GM19324 (cell line): ENCODE results near the gene WNK2.
"Not testable (repeated sequence)": the region's sequence is repeated elsewhere in the genome, so short reads cannot be mapped to it uniquely, and the experiment has no call there.

Experiments
- ATAC-seq: cut with Tn5 transposase; IDR thresholded peaks from one replicate; pipeline ENCODE4 v1.9.1; 2021; ENCODE audit warnings: mild to moderate bottlenecking, moderate library complexity; ENCODE audit not compliant: unreplicated experiment, low FRiP score

The WNK2 gene

GRCh38 chr9:93320591-93321219 lies 136.8 kb downstream of the WNK2 start:
- no peak for ATAC-seq

DNA sequence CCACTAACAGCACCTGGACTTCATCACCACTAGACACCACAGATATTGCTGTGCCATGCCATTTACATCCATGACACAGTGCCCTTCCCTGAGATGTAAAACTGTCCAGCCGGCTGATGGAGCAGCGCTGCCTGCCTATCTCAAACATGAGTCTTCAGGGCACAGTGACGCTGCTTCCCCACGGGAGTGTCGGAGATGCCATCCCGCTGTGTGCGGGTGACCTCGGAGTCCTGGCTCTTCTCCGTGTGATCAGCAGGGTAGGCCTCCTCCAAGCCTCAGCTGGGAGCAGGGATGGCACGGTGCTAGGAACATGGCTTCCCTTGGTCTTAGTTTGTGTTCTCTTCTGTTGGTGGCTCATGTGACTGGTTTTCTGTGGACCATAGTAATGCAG lies 137.3 kb downstream of the WNK2 start:
- no peak for ATAC-seq

DNA sequence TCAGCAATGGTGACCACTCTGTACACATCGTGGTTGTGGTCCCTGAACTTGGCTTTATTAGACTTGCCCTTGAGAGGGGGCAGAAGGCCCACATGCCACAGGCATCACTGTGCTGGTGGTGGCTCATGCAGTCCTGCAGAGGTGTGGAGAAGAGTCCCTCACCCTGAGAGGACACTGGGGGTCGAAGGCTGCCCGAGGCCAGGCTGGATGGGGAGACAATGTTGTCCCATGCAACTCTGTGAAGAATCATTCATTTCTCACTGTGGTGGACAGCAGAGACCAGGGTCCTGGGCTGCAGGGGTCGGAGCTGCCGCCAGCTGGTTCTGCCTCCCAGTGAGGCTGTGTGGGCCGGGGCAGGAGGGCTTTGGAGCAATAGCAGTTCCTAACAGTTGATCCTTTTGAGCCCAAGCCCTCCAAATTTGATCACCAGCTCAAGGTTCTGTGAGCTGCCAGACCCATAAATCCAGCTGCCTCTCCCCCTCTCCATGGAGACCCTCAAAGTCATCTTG lies 139.6 kb downstream of the WNK2 start:
- not testable (repeated sequence) for ATAC-seq

- no peak for ATAC-seq
These were observed 140.4 kb downstream of the WNK2 start for GRCh38 chr9:93324191-93324834.

- ATAC-seq: no peak
These were observed 141.5 kb downstream of the WNK2 start for GRCh38 chr9:93325307-93326035.

GRCh38 chr9:93326056-93326455 lies 142.1 kb downstream of the WNK2 start:
- ATAC-seq: no peak

- no peak for ATAC-seq
These were observed 142.7 kb downstream of the WNK2 start for GRCh38 chr9:93326654-93327053.

- ATAC-seq: no peak
These were observed 145.8 kb downstream of the WNK2 start for GRCh38 chr9:93329629-93330280.

GRCh38 chr9:93332317-93332716 lies 148.4 kb downstream of the WNK2 start:
- no peak for ATAC-seq

GRCh38 chr9:93336720-93337119 lies 152.8 kb downstream of the WNK2 start:
- ATAC-seq: no peak

GRCh38 chr9:93338196-93338595 lies 154.3 kb downstream of the WNK2 start:
- not testable (repeated sequence) for ATAC-seq

DNA sequence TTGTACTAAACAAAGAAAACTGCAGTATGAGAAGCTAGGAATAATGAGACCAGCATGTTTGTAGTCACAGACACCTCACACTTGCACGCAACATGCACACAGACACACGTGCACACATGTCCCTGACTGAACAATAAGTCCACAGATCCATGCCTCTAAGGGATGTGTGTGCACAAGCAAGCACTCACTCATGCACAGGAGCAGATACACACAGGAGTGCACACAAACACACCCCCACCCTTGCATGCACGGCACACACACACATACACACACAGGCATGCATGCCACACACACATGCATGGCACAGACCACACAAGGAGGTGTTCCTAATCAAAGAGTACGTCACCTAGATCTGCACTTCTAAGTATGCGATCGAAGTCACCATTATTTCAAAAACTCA lies 156.2 kb downstream of the WNK2 start:
- ATAC-seq: no peak

GRCh38 chr9:93341820-93342219 lies 157.9 kb downstream of the WNK2 start:
- ATAC-seq: not testable (repeated sequence)

GRCh38 chr9:93342428-93342827 lies 158.5 kb downstream of the WNK2 start:
- ATAC-seq: not testable (repeated sequence)

DNA sequence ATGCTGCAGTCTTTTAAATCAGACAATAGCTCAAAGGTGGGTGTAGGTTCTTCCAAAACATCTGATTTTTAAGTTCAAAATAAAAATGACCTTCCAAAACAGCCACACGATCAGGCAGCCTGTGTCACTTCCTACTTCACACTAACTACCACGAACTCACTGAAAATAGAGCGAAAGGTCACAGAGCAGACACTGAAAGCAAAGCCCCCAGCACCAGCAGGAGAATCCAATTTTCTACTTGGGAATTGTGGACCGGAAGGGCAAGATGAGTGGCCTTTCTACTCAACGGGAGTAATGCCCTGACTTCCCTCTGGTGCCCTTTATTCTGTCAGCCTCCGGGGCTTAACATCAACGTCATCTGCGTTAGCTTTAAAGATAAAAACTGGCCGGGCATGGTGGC lies 159.7 kb downstream of the WNK2 start:
- no peak for ATAC-seq

GRCh38 chr9:93345643-93346230 lies 161.8 kb downstream of the WNK2 start:
- no peak for ATAC-seq

- ATAC-seq: no peak
These were observed 162.5 kb downstream of the WNK2 start for GRCh38 chr9:93346231-93347112.

GRCh38 chr9:93347371-93347975 lies 163.5 kb downstream of the WNK2 start:
- not testable (repeated sequence) for ATAC-seq
